DOHH2 (cell line): ENCODE results near the gene GIMAP8.

Experiments used
- EZH2phosphoT487 ChIP-seq: fragments of 200-600 bp; sonication (generic); IDR thresholded peaks from 2 replicates; pipeline ENCODE4 v1.6.1; 2017; ENCODE audit warnings: borderline replicate concordance, mild to moderate bottlenecking, antibody characterized with exemption, low read length, moderate library complexity, mixed read lengths
- TF ChIP-seq, protein P1 (sequence below): fragments of 200-600 bp; sonication (generic); IDR thresholded peaks from one replicate; pipeline ENCODE4 v1.5.1; 2014; ENCODE audit warnings: antibody characterized with exemption, mild to moderate bottlenecking, low read depth, low read length; ENCODE audit not compliant: poor library complexity, severe bottlenecking

DNA sequence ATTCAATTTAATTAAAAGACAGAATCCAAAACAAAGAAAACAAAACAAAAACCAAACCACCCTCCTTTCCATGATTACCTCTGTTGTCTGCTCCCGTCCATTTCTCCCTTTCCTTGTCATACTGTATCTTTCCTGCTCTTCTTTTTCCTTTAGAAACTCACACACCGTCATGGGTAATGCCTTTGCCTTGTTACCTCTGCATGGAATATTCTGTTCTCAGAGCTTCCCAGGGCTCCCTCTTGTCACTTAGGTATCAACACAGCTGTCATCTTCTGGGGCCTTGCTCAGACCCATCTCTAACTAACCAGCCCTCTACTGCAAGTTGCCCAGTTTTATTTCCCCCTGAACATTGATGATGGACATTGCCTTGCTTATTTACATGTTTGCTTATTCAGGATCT is 30.2 kb upstream of the GIMAP8 start:
- TF ChIP-seq, protein P1, sequence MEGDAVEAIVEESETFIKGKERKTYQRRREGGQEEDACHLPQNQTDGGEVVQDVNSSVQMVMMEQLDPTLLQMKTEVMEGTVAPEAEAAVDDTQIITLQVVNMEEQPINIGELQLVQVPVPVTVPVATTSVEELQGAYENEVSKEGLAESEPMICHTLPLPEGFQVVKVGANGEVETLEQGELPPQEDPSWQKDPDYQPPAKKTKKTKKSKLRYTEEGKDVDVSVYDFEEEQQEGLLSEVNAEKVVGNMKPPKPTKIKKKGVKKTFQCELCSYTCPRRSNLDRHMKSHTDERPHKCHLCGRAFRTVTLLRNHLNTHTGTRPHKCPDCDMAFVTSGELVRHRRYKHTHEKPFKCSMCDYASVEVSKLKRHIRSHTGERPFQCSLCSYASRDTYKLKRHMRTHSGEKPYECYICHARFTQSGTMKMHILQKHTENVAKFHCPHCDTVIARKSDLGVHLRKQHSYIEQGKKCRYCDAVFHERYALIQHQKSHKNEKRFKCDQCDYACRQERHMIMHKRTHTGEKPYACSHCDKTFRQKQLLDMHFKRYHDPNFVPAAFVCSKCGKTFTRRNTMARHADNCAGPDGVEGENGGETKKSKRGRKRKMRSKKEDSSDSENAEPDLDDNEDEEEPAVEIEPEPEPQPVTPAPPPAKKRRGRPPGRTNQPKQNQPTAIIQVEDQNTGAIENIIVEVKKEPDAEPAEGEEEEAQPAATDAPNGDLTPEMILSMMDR, result no peak
- no peak for TF ChIP-seq EZH2phosphoT487
